22Rv1 (cell line): ENCODE results near the gene ZBTB42.
A peak's percentile ranks its signal among the peaks of the same experiment; 100 is the strongest.

Experiments
- H3K27ac ChIP-seq: fragments of 450-650 bp; 2 replicates; pipeline ENCODE4 v1.5.1; 2017
- CTCF ChIP-seq: fragments of 450-650 bp; IDR thresholded peaks from 2 replicates; pipeline ENCODE4 v1.5.1; 2017; ENCODE audit warnings: mild to moderate bottlenecking
- ZFX ChIP-seq: fragments of 450-650 bp; IDR thresholded peaks from 2 replicates; pipeline ENCODE4 v1.6.1; 2017; ENCODE audit warnings: antibody characterized with exemption, borderline replicate concordance

Gene ZBTB42

DNA sequence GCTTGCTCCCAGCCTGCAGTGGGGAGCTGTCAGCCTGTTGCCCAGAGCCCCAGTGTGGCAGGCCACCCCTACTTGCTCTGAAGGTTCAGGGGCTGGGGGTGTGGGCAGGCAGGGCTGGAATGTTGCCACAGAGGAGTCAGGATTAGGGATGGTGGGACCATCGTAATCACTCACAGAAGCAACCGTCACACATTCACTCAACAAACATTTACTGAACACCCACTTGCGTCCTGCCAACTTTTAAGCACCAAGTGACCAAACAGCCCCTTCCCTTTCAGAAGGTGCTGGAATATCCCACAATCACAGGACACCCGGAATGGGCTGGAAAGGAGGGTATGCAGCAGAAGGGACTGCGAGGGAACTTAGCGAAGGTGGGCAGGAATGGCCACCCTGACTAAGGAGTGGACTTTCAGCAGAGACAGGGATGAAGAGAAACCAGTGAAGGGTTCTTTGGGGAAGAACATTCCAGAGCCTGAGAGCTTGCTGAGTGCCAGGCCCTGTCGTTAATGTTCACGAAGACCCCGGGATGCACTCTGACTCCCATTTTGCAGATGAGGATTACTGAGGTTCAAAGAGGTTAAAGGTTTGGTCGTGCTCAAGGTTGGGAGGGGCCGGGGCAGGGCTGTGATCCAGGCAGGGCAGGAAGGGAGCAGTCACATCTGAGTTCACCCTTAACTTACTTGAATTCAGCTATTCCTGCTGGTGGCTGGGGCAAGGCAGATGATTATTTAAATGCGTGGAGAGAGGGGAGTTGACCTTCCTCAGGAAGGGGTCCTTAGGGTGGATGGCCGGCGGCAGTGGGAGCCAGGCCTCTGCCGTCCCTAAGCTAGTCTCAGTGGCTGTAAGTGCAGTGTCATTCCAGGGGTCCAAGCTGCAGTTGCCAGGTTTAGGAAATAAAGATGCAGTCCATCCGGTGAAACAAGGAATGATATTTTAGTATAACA is 2.3 kb upstream of the ZBTB42 start:
- H3K27ac ChIP-seq: peak overlapping the region; percentile 98
- TF ChIP-seq CTCF: no peak
- no peak for TF ChIP-seq ZFX

DNA sequence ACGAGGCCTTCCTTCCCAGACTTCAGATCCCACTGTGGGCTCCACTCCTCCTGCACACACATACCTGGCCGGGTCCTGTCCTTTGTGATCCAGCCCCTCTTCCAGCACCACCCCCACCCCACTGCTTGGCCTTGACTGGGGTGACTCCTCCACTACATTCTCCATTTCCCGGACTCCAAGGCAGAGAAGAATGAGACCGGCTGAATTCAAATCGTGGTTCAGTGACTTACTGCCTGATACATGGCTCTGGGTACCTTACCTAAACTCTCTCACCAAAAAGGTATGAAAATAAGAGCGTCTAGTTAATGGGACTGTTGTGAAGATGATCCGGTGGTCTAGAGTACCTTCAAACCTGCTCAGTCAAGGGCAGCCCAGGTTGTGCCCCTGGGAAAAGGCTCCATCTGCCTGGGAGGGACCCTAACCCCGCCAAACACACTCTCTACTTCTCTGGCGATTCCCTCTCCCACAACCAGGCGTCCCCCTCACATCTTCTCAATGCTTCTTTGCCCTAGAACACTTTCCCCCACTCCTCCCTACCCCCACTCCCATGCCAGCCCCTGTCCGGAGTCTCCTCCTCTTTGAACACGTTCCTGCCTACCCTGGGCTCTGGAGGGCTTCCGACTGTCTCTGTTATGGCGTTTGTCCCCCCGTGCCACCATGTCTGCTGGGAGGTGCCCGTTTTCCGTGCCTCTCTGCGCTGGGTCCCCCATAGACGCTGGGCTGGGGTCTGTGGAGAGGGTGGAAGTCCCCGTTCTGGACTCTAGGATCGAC is 1.5 kb upstream of the ZBTB42 start:
- TF ChIP-seq CTCF (no peak), ZFX (no peak)
- peak overlapping the region; percentile 98 for H3K27ac ChIP-seq

GRCh38 chr14:104800015-104800770 is 708 bp upstream of the ZBTB42 start:
- peak overlapping the region; percentile 98 for H3K27ac ChIP-seq
- TF ChIP-seq CTCF: peak; percentile 48
- TF ChIP-seq ZFX: no peak

DNA sequence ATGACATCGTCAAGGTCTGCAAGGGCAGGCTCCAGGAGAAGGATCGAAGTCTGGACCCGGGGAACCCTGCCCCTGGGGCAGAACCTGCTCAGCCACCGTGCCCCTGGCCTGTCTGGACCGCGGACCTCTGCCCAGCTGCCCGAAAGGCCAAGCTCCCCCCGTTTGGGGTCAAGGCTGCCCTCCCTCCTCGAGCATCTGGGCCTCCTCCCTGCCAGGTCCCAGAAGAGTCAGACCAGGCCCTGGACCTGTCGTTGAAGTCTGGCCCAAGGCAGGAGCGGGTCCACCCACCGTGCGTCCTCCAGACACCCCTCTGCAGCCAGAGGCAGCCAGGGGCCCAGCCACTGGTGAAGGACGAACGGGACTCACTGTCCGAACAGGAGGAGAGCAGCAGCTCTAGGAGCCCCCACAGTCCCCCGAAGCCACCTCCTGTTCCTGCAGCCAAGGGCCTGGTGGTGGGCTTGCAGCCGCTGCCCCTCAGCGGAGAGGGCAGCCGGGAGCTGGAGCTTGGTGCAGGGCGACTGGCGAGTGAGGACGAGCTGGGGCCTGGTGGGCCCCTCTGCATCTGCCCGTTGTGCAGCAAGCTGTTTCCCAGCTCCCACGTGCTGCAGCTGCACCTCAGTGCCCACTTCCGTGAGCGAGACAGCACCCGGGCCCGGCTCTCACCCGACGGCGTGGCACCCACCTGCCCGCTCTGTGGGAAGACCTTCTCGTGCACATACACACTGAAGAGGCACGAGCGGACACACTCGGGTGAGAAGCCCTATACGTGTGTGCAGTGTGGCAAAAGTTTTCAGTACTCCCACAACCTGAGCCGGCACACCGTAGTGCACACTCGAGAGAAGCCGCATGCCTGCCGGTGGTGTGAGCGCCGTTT is 856 bp downstream of the ZBTB42 start:
- TF ChIP-seq ZFX (no peak), CTCF (no peak)
- peak overlapping the region; percentile 98 for H3K27ac ChIP-seq

GRCh38 chr14:104802394-104803184 is 1.7 kb downstream of the ZBTB42 start:
- TF ChIP-seq CTCF: no peak
- no peak for TF ChIP-seq ZFX
- peak overlapping the region; percentile 98 for H3K27ac ChIP-seq
